Mucosa of stomach (tissue), 1 donor: ENCODE measurements around the gene CRADD.

Source experiments
- H3K27me3 ChIP-seq: one replicate; pipeline ENCODE4 v1.7.0; 2013; ENCODE audit warnings: mild to moderate bottlenecking, low read length; ENCODE audit not compliant: control insufficient read depth, insufficient read depth
- H3K36me3 ChIP-seq: one replicate; pipeline ENCODE4 v1.7.0; 2013; ENCODE audit warnings: low read length; ENCODE audit not compliant: control insufficient read depth, insufficient read depth
- H3K4me1 ChIP-seq: one replicate; pipeline ENCODE4 v1.7.0; 2013; ENCODE audit warnings: mild to moderate bottlenecking, low read length; ENCODE audit not compliant: control insufficient read depth, insufficient read depth
- H3K4me3 ChIP-seq: one replicate; pipeline ENCODE4 v1.7.0; 2013; ENCODE audit warnings: low read length
- H3K9ac ChIP-seq: one replicate; pipeline ENCODE4 v1.7.0; 2013; ENCODE audit warnings: mild to moderate bottlenecking, low read length, moderate library complexity
- H3K9me3 ChIP-seq: one replicate; pipeline ENCODE4 v1.7.0; 2013; ENCODE audit warnings: mild to moderate bottlenecking, low read length, moderate library complexity; ENCODE audit not compliant: control insufficient read depth
- donor health status: Pancreatic carcinoma.

The CRADD gene

GRCh38 chr12:93757792-93758694, 80.9 kb downstream of the CRADD start:
- Histone ChIP-seq H3K9ac (no peak overlapping the region), H3K4me3 (no peak overlapping the region), H3K4me1 (peaks cover 23% of the 10 kb centered on the region), H3K36me3 (no peaks in the 10 kb centered on the region), H3K9me3 (no peaks in the 10 kb centered on the region), H3K27me3 (no peaks in the 10 kb centered on the region)

GRCh38 chr12:93758801-93759373, 81.7 kb downstream of the CRADD start:
- Histone ChIP-seq H3K9me3 (no peaks in the 10 kb centered on the region), H3K4me1 (peaks cover 23% of the 10 kb centered on the region), H3K27me3 (no peaks in the 10 kb centered on the region)

GRCh38 chr12:93759512-93760081, 82.4 kb downstream of the CRADD start:
- Histone ChIP-seq H3K9ac (no peak overlapping the region), H3K36me3 (no peaks in the 10 kb centered on the region), H3K4me1 (peaks cover 23% of the 10 kb centered on the region), H3K4me3 (no peak overlapping the region), H3K9me3 (no peaks in the 10 kb centered on the region), H3K27me3 (no peaks in the 10 kb centered on the region)

More at GRCh38 chr12:93758801-93759373, 81.7 kb downstream of the CRADD start:
- Histone ChIP-seq H3K4me3 (no peak overlapping the region), H3K36me3 (no peaks in the 10 kb centered on the region), H3K9ac (no peak overlapping the region)

- peaks cover 23% of the 10 kb centered on the region for H3K4me1 ChIP-seq
- no peak overlapping the region for H3K4me3 ChIP-seq
- H3K36me3 ChIP-seq: no peaks in the 10 kb centered on the region
- no peaks in the 10 kb centered on the region for H3K27me3 ChIP-seq
- no peak overlapping the region for H3K9ac ChIP-seq
- no peaks in the 10 kb centered on the region for H3K9me3 ChIP-seq
These were observed 83.2 kb downstream of the CRADD start for GRCh38 chr12:93760275-93760875.

- Histone ChIP-seq H3K4me3 (no peak overlapping the region), H3K36me3 (no peaks in the 10 kb centered on the region), H3K9ac (no peak overlapping the region), H3K9me3 (no peaks in the 10 kb centered on the region), H3K4me1 (peaks cover 32% of the 10 kb centered on the region), H3K27me3 (no peaks in the 10 kb centered on the region)
These were observed 85.0 kb downstream of the CRADD start for GRCh38 chr12:93762059-93762719.

DNA sequence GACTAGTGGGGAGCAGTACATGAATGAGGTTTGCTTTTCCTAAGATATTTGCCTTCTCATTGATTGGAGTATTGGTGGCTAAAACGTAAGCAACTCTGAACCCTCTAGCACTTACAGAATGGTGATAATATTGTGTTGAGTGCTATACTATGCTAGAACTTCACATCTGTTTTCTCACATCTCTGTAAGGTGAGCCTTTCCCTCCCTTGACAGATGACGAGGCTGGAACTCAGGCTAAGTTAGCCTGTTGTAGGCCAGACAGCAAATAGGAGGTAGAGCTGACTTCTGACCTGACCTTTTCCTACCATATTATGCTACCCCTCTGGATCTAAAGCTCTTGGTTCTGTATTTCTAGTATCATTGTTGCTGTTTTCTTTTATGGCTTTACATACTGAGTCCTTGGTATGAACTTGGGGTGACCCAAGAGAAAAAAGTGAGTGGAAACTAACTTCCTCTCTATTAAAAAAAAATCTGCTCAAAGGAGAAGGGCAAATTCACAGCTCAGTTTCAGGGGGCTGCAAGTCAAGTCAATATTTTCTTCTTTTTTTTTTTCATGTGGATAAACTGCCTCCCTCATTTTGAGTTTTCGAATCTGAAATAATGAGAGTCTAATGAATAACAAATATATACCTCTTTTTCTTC, 85.9 kb downstream of the CRADD start:
- no peak overlapping the region for H3K4me3 ChIP-seq
- H3K27me3 ChIP-seq: no peaks in the 10 kb centered on the region
- peaks cover 36% of the 10 kb centered on the region for H3K4me1 ChIP-seq
- no peaks in the 10 kb centered on the region for H3K36me3 ChIP-seq
- H3K9ac ChIP-seq: no peak overlapping the region
- no peaks in the 10 kb centered on the region for H3K9me3 ChIP-seq

DNA sequence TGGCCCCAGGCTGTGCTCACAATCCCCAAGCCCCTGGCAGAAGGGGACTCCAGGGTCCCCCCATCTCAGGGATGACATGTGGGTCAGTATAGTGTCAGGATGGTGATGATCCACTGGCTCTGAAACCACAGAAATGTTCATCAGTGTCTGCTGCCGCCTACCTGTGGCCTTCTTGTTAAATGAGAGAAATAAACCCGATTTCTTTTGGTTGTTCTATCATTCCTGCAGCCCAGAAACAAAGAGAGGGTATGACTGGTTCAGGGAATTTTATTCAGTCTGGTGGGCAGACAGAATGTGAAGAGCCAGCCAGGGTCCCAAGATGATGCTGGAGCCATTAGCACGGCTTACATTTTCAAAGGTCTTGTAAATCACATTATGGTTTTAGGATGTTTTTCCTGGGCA, 86.6 kb downstream of the CRADD start:
- Histone ChIP-seq H3K9ac (no peak overlapping the region), H3K9me3 (no peaks in the 10 kb centered on the region), H3K27me3 (no peaks in the 10 kb centered on the region), H3K4me1 (peaks cover 36% of the 10 kb centered on the region), H3K36me3 (no peaks in the 10 kb centered on the region), H3K4me3 (no peak overlapping the region)

DNA sequence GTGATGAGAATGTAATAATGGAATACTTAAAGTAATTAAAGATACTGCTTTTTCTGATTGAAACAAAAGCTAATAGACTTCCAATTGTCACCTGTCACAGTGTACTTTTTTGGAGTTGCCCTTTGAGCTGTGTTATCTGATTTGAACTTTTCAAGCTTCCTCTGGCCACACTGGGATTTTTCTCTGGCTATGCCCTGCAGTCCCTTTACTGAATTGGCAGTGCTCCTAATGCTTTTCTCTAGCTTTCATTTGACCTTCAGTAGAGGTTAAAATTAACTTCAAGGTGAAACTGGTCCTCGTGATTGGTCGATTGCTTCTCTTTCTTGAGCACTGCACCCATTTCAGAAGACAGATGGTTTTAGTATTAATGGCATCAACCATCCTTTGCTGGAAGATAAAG, 89.2 kb downstream of the CRADD start:
- Histone ChIP-seq H3K4me1 (peaks cover 14% of the 10 kb centered on the region), H3K36me3 (no peaks in the 10 kb centered on the region), H3K9me3 (no peaks in the 10 kb centered on the region), H3K27me3 (no peaks in the 10 kb centered on the region), H3K4me3 (no peak overlapping the region), H3K9ac (no peak overlapping the region)

DNA sequence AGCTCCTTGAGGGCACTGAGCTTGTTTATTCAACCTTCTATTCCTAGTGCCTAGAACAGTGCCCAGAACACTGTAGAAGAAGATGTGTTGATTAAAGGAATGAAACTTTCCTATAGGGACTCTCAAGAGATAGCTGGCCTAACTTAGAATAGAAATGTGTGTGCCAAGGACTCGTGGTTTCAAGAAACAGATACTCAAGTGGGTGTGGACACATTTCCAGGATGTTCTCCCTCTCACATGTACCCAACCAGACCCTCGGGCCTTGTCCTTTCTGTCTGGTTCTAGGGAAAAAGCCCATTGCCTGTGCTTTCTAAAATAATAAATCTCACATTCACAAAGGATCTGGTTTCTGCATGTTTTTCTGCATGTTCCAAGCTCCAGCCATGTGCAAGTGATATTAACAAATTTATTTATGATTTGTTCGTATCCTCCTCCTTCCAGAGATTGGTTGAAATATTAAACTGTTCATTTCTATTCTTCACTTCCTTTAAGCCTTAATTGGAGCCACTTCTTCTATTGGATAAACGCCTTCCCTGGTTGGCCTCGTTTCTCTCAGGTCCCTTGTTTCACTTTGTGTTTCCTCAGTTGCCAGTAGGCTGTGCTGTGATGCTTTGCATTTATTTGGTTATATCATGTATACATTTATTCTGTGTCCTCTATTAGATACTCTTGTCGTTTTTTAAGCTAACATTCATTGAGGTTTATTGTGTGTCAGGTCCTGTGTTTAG, 89.8 kb downstream of the CRADD start:
- Histone ChIP-seq H3K4me3 (no peak overlapping the region), H3K9ac (peak overlapping the region; percentile 19), H3K4me1 (peaks cover 12% of the 10 kb centered on the region), H3K27me3 (no peaks in the 10 kb centered on the region), H3K9me3 (no peaks in the 10 kb centered on the region), H3K36me3 (no peaks in the 10 kb centered on the region)

DNA sequence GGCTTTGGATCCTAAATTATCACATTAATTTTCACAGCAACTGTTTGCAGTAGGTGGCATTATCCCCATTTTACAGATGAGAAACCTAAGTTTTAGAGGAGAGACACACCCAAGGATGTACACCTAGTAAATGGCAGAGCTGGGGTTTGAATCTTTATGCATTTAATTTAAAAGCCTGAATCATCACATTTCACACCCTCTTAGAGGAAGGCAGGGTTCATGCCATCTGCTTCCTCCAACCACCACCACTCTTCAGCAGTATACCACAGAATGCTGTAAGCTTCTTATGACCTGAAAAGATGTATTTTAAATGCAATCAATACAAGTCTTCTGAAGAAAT, 90.3 kb downstream of the CRADD start:
- H3K27me3 ChIP-seq: no peaks in the 10 kb centered on the region

More for the DNA sequence above, 90.3 kb downstream of the CRADD start:
- peak overlapping the region; percentile 19 for H3K9ac ChIP-seq
- H3K36me3 ChIP-seq: no peaks in the 10 kb centered on the region
- H3K4me3 ChIP-seq: no peak overlapping the region
- H3K4me1 ChIP-seq: peaks cover 12% of the 10 kb centered on the region
- H3K9me3 ChIP-seq: no peaks in the 10 kb centered on the region
